Activated CD8-positive, alpha-beta memory T cell treated with anti-CD3 and anti-CD28 coated beads, Interleukin-2, amount 50 U/mL, for 1 hour (primary cell): ENCODE data around the gene C2CD2.
"Not testable (repeated sequence)": the region's sequence is repeated elsewhere in the genome, so short reads cannot be mapped to it uniquely, and the experiment has no call there.

ENCODE experiments used
- DNase-seq: peaks from one replicate; pipeline ENCODE4 v3.0.0-alpha.2; 2020; ENCODE audit errors: extremely low read depth

Gene C2CD2

GRCh38 chr21:41975391-41976272 is 21.8 kb upstream of the C2CD2 start:
- no peak for DNase-seq

- DNase-seq, result no peak
Observed at GRCh38 chr21:41974752-41975053, 20.9 kb upstream of the C2CD2 start.

GRCh38 chr21:41973861-41974751 is 20.3 kb upstream of the C2CD2 start:
- no peak for DNase-seq

GRCh38 chr21:41973427-41973831 is 19.6 kb upstream of the C2CD2 start:
- DNase-seq, result no peak

GRCh38 chr21:41972511-41973205 is 18.8 kb upstream of the C2CD2 start:
- no peak for DNase-seq

GRCh38 chr21:41971891-41972290 is 18.1 kb upstream of the C2CD2 start:
- no peak for DNase-seq

GRCh38 chr21:41970751-41971653 is 17.2 kb upstream of the C2CD2 start:
- no peak for DNase-seq

GRCh38 chr21:41970106-41970391 is 16.2 kb upstream of the C2CD2 start:
- DNase-seq, result no peak

GRCh38 chr21:41967708-41968107 is 13.9 kb upstream of the C2CD2 start:
- no peak for DNase-seq

- DNase-seq, result no peak
Observed at GRCh38 chr21:41966872-41967621, 13.2 kb upstream of the C2CD2 start.

- no peak for DNase-seq
Observed at GRCh38 chr21:41966041-41966833, 12.4 kb upstream of the C2CD2 start.

GRCh38 chr21:41965461-41966013 is 11.7 kb upstream of the C2CD2 start:
- DNase-seq, result no peak

GRCh38 chr21:41965045-41965444 is 11.2 kb upstream of the C2CD2 start:
- DNase-seq, result no peak

GRCh38 chr21:41964171-41964570 is 10.4 kb upstream of the C2CD2 start:
- no peak for DNase-seq

GRCh38 chr21:41962425-41962966 is 8.7 kb upstream of the C2CD2 start:
- no peak for DNase-seq

- DNase-seq, result no peak
Observed at GRCh38 chr21:41961753-41962152, 7.9 kb upstream of the C2CD2 start.

- no peak for DNase-seq
Observed at GRCh38 chr21:41961282-41961701, 7.5 kb upstream of the C2CD2 start.

- no peak for DNase-seq
Observed at GRCh38 chr21:41960386-41960785, 6.6 kb upstream of the C2CD2 start.

GRCh38 chr21:41959697-41960096 is 5.9 kb upstream of the C2CD2 start:
- not testable (repeated sequence) for DNase-seq
